ENCODE results near the gene HSPBP1. TPM values are rescaled to one million over a fixed set of nuclear protein-coding genes. Genes with fewer than 3 reads are reported as not detected.

Gene HSPBP1
- total RNA-seq, 1 donor from 2014 or later = 10.4 TPM

- no peak overlapping the region for H3K4me3 ChIP-seq (ENCODE audit: low read length in 3 of 3)
- H3K9ac ChIP-seq (ENCODE audit: low read depth in 1 of 3, low read length in 3 of 3) = no peak overlapping the region
- no peaks in the 10 kb centered on the region for H3K9me3 ChIP-seq (ENCODE audit: control insufficient read depth in 3 of 3, low read length in 3 of 3)
- H3K4me1 ChIP-seq (ENCODE audit: control insufficient read depth in 3 of 3, insufficient read depth in 3 of 3, low read length in 3 of 3) = peaks cover 5 to 10% (median 6%) of the 10 kb centered on the region in 3 donors
- no peak overlapping the region for H3K27ac ChIP-seq (ENCODE audit: low read depth, low read length)
- H3K36me3 ChIP-seq (ENCODE audit: control insufficient read depth in 3 of 3, insufficient read depth in 3 of 3, low read length in 3 of 3) = peaks cover 0 to 4% (median 0%) of the 10 kb centered on the region in 3 donors
- no peaks in the 10 kb centered on the region for H3K27me3 ChIP-seq (ENCODE audit: control insufficient read depth in 3 of 3, insufficient read depth in 3 of 3, low read length in 3 of 3)
Measured at GRCh38 chr19:55305983-55306562, 26.2 kb upstream of the HSPBP1 start.

- H3K27ac ChIP-seq (ENCODE audit: low read depth, low read length) = no peak overlapping the region
- H3K4me3 ChIP-seq (ENCODE audit: low read length in 3 of 3) = no peak overlapping the region
- no peaks in the 10 kb centered on the region for H3K9me3 ChIP-seq (ENCODE audit: control insufficient read depth in 3 of 3, low read length in 3 of 3)
- no peaks in the 10 kb centered on the region for H3K27me3 ChIP-seq (ENCODE audit: control insufficient read depth in 3 of 3, insufficient read depth in 3 of 3, low read length in 3 of 3)
- H3K9ac ChIP-seq (ENCODE audit: low read depth in 1 of 3, low read length in 3 of 3) = no peak overlapping the region
- H3K36me3 ChIP-seq (ENCODE audit: control insufficient read depth in 3 of 3, insufficient read depth in 3 of 3, low read length in 3 of 3) = peaks cover 0 to 4% (median 0%) of the 10 kb centered on the region in 3 donors
- H3K4me1 ChIP-seq (ENCODE audit: control insufficient read depth in 3 of 3, insufficient read depth in 3 of 3, low read length in 3 of 3) = peaks cover 5 to 10% (median 6%) of the 10 kb centered on the region in 3 donors
Measured at GRCh38 chr19:55305491-55305890, 25.6 kb upstream of the HSPBP1 start.

GRCh38 chr19:55304980-55305379 is 25.1 kb upstream of the HSPBP1 start:
- Histone ChIP-seq H3K4me3 (ENCODE audit: low read length in 3 of 3) (no peak overlapping the region), H3K27ac (ENCODE audit: low read depth, low read length) (no peak overlapping the region), H3K9me3 (ENCODE audit: control insufficient read depth in 3 of 3, low read length in 3 of 3) (no peaks in the 10 kb centered on the region), H3K27me3 (ENCODE audit: control insufficient read depth in 3 of 3, insufficient read depth in 3 of 3, low read length in 3 of 3) (peaks cover 0 to 2% (median 0%) of the 10 kb centered on the region in 3 donors), H3K9ac (ENCODE audit: low read depth in 1 of 3, low read length in 3 of 3) (no peak overlapping the region), H3K4me1 (ENCODE audit: control insufficient read depth in 3 of 3, insufficient read depth in 3 of 3, low read length in 3 of 3) (peaks cover 5 to 10% (median 6%) of the 10 kb centered on the region in 3 donors), H3K36me3 (ENCODE audit: control insufficient read depth in 3 of 3, insufficient read depth in 3 of 3, low read length in 3 of 3) (peaks cover 0 to 4% (median 0%) of the 10 kb centered on the region in 3 donors)

GRCh38 chr19:55304279-55304978 is 24.5 kb upstream of the HSPBP1 start:
- H3K27ac ChIP-seq (ENCODE audit: low read depth, low read length) = no peak overlapping the region
- peaks cover 0 to 7% (median 0%) of the 10 kb centered on the region in 3 donors for H3K27me3 ChIP-seq (ENCODE audit: control insufficient read depth in 3 of 3, insufficient read depth in 3 of 3, low read length in 3 of 3)
- peaks cover 0 to 4% (median 0%) of the 10 kb centered on the region in 3 donors for H3K36me3 ChIP-seq (ENCODE audit: control insufficient read depth in 3 of 3, insufficient read depth in 3 of 3, low read length in 3 of 3)
- H3K9ac ChIP-seq (ENCODE audit: low read depth in 1 of 3, low read length in 3 of 3) = no peak overlapping the region
- no peak overlapping the region for H3K4me3 ChIP-seq (ENCODE audit: low read length in 3 of 3)
- no peaks in the 10 kb centered on the region for H3K9me3 ChIP-seq (ENCODE audit: control insufficient read depth in 3 of 3, low read length in 3 of 3)
- H3K4me1 ChIP-seq (ENCODE audit: control insufficient read depth in 3 of 3, insufficient read depth in 3 of 3, low read length in 3 of 3) = peaks cover 5 to 10% (median 6%) of the 10 kb centered on the region in 3 donors

GRCh38 chr19:55303477-55303876 is 23.6 kb upstream of the HSPBP1 start:
- Histone ChIP-seq H3K27me3 (ENCODE audit: control insufficient read depth in 3 of 3, insufficient read depth in 3 of 3, low read length in 3 of 3) (peaks cover 0 to 7% (median 0%) of the 10 kb centered on the region in 3 donors), H3K9me3 (ENCODE audit: control insufficient read depth in 3 of 3, low read length in 3 of 3) (no peaks in the 10 kb centered on the region), H3K36me3 (ENCODE audit: control insufficient read depth in 3 of 3, insufficient read depth in 3 of 3, low read length in 3 of 3) (peaks cover 0 to 4% (median 0%) of the 10 kb centered on the region in 3 donors), H3K9ac (ENCODE audit: low read depth in 1 of 3, low read length in 3 of 3) (no peak overlapping the region), H3K4me3 (ENCODE audit: low read length in 3 of 3) (no peak overlapping the region), H3K4me1 (ENCODE audit: control insufficient read depth in 3 of 3, insufficient read depth in 3 of 3, low read length in 3 of 3) (peaks cover 6 to 10% (median 6%) of the 10 kb centered on the region in 3 donors), H3K27ac (ENCODE audit: low read depth, low read length) (peak overlapping the region; percentile 36)

GRCh38 chr19:55302318-55302703 is 22.4 kb upstream of the HSPBP1 start:
- Histone ChIP-seq H3K9me3 (ENCODE audit: control insufficient read depth in 3 of 3, low read length in 3 of 3) (no peaks in the 10 kb centered on the region), H3K36me3 (ENCODE audit: control insufficient read depth in 3 of 3, insufficient read depth in 3 of 3, low read length in 3 of 3) (peaks cover 0 to 4% (median 0%) of the 10 kb centered on the region in 3 donors), H3K9ac (ENCODE audit: low read depth in 1 of 3, low read length in 3 of 3) (peak overlapping the region in 1 of 3 donors; percentile 19), H3K27me3 (ENCODE audit: control insufficient read depth in 3 of 3, insufficient read depth in 3 of 3, low read length in 3 of 3) (peaks cover 0 to 9% (median 2%) of the 10 kb centered on the region in 3 donors), H3K4me1 (ENCODE audit: control insufficient read depth in 3 of 3, insufficient read depth in 3 of 3, low read length in 3 of 3) (peaks cover 6 to 10% (median 9%) of the 10 kb centered on the region in 3 donors), H3K27ac (ENCODE audit: low read depth, low read length) (no peak overlapping the region), H3K4me3 (ENCODE audit: low read length in 3 of 3) (peak overlapping the region in 2 of 3 donors; percentile 59 to 64)

- Histone ChIP-seq H3K36me3 (ENCODE audit: control insufficient read depth in 3 of 3, insufficient read depth in 3 of 3, low read length in 3 of 3) (peaks cover 0 to 2% (median 0%) of the 10 kb centered on the region in 3 donors), H3K27me3 (ENCODE audit: control insufficient read depth in 3 of 3, insufficient read depth in 3 of 3, low read length in 3 of 3) (peaks cover 0 to 11% (median 3%) of the 10 kb centered on the region in 3 donors), H3K27ac (ENCODE audit: low read depth, low read length) (no peak overlapping the region), H3K9ac (ENCODE audit: low read depth in 1 of 3, low read length in 3 of 3) (peak overlapping the region; percentile 65 to 81 (median 72)), H3K4me1 (ENCODE audit: control insufficient read depth in 3 of 3, insufficient read depth in 3 of 3, low read length in 3 of 3) (peaks cover 6 to 10% (median 9%) of the 10 kb centered on the region in 3 donors), H3K4me3 (ENCODE audit: low read length in 3 of 3) (peak overlapping the region; percentile 59 to 74 (median 64)), H3K9me3 (ENCODE audit: control insufficient read depth in 3 of 3, low read length in 3 of 3) (no peaks in the 10 kb centered on the region)
Measured at GRCh38 chr19:55301459-55302317, 21.8 kb upstream of the HSPBP1 start.

GRCh38 chr19:55300886-55301458 is 21.1 kb upstream of the HSPBP1 start:
- H3K36me3 ChIP-seq (ENCODE audit: control insufficient read depth in 3 of 3, insufficient read depth in 3 of 3, low read length in 3 of 3) = peaks cover 0 to under 1% (median 0%) of the 10 kb centered on the region in 3 donors
- H3K4me3 ChIP-seq (ENCODE audit: low read length in 3 of 3) = peak overlapping the region in 2 of 3 donors; percentile 59 to 74
- H3K27ac ChIP-seq (ENCODE audit: low read depth, low read length) = no peak overlapping the region
- H3K9ac ChIP-seq (ENCODE audit: low read depth in 1 of 3, low read length in 3 of 3) = peak overlapping the region in 2 of 3 donors; percentile 72 to 81
- peaks cover 0 to 11% (median 3%) of the 10 kb centered on the region in 3 donors for H3K27me3 ChIP-seq (ENCODE audit: control insufficient read depth in 3 of 3, insufficient read depth in 3 of 3, low read length in 3 of 3)
- no peaks in the 10 kb centered on the region for H3K9me3 ChIP-seq (ENCODE audit: control insufficient read depth in 3 of 3, low read length in 3 of 3)
- H3K4me1 ChIP-seq (ENCODE audit: control insufficient read depth in 3 of 3, insufficient read depth in 3 of 3, low read length in 3 of 3) = peaks cover 6 to 10% (median 9%) of the 10 kb centered on the region in 3 donors

GRCh38 chr19:55299991-55300390 is 20.1 kb upstream of the HSPBP1 start:
- Histone ChIP-seq H3K4me3 (ENCODE audit: low read length in 3 of 3) (no peak overlapping the region), H3K9ac (ENCODE audit: low read depth in 1 of 3, low read length in 3 of 3) (no peak overlapping the region), H3K4me1 (ENCODE audit: control insufficient read depth in 3 of 3, insufficient read depth in 3 of 3, low read length in 3 of 3) (peaks cover 6 to 10% (median 9%) of the 10 kb centered on the region in 3 donors), H3K36me3 (ENCODE audit: control insufficient read depth in 3 of 3, insufficient read depth in 3 of 3, low read length in 3 of 3) (no peaks in the 10 kb centered on the region), H3K27me3 (ENCODE audit: control insufficient read depth in 3 of 3, insufficient read depth in 3 of 3, low read length in 3 of 3) (peaks cover 0 to 11% (median 3%) of the 10 kb centered on the region in 3 donors), H3K9me3 (ENCODE audit: control insufficient read depth in 3 of 3, low read length in 3 of 3) (no peaks in the 10 kb centered on the region), H3K27ac (ENCODE audit: low read depth, low read length) (no peak overlapping the region)

Data from skeletal muscle tissue (tissue), 4 donors.